Retinal pigment epithelial cell (primary cell): ENCODE data around the gene KRTAP10-11.
"Not testable (repeated sequence)": the region's sequence is repeated elsewhere in the genome, so short reads cannot be mapped to it uniquely, and the experiment has no call there.

Experiments used
- DNase-seq: peaks from one replicate; pipeline ENCODE4 v3.0.0-alpha.2; 2010; ENCODE audit warnings: low read depth
- H3K4me3 ChIP-seq: 2 replicates; pipeline ENCODE4 v1.5.1; 2011; ENCODE audit warnings: mild to moderate bottlenecking, low read length, control low read depth, moderate library complexity
- CTCF ChIP-seq: conservative IDR thresholded peaks from 2 replicates; pipeline ENCODE4 v1.5.1; 2011; ENCODE audit warnings: low read depth, low read length, control low read depth, inconsistent platforms

Gene KRTAP10-11

DNA sequence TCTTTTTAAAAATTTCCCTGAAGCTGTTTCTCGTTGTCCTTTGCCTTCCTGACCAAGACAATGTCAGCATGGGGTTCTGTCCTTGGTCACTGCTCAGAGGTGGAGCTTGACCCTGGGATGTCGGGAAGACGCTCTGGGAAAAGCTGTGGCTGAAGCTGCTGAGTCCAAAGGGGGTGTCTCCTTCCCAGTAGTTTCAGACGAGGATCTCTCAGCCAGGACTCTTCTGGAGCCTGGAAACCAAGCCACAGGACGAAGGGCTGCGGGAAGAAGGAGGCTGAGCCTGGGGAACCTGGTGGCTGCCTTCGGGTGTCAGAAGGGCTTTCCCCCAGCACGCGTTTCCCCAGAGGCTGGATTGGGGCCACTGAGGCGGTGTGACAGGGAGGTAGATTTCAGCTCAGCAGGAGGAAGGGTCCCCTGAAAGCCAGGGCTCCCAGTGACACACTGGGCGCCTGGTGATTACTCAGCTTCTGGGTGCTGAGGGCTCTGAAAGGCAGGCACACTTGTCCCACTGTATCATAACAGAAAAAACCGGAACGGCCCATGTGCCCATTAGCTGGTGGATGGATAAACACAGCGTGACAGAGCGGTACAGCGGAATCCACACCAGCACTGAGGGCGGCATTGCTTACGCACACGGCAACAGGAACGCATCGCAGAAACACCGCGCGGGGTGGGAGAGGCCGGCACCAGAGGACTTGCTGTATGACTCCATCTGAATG lies 40.8 kb downstream of the KRTAP10-11 start:
- TF ChIP-seq CTCF = no peak
- no peak overlapping the region for H3K4me3 ChIP-seq
- DNase-seq = no peak

DNA sequence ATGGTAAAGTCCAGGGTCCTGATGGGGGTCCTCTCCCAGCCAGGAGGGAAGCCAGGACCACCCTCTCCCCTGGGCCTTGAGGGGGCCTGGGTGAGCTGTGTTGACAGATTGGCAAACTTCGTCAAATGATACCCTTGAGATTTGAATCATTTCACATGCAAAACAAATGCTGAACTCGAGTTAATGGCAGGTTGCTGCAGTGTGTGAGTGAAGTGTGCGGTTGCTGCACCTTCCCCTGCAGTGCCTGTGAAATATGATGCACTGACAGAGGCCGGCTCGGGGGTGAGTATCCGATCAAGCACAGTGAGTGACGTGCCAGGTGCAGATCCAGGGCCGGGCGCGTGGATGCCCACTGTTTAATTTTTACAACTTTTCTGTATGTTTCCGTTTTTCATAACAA lies 41.5 kb downstream of the KRTAP10-11 start:
- H3K4me3 ChIP-seq = no peak overlapping the region
- TF ChIP-seq CTCF = no peak
- no peak for DNase-seq

GRCh38 chr21:44689740-44690139 lies 43.5 kb downstream of the KRTAP10-11 start:
- not testable (repeated sequence) for H3K4me3 ChIP-seq, DNase-seq

DNA sequence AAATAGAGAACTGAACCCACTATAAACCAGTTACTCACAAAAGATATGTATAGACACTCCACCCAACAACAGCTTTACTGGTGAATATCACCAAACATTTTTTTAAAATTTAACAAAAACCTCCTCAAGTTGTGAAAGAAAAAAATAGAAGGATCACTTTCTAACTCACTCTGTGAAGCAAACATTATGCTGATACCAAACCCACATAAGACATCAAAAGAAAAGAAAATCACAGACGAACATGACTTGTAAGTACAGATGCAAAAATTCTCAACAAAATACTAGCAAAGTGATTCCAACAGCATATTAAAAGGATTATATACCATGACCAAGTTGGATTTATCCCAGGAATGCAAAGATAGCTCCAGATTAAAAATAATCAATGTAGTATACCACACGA lies 45.5 kb downstream of the KRTAP10-11 start:
- no peak for DNase-seq
- TF ChIP-seq CTCF = no peak
- H3K4me3 ChIP-seq = no peak overlapping the region

GRCh38 chr21:44692798-44693512 lies 46.7 kb downstream of the KRTAP10-11 start:
- H3K4me3 ChIP-seq = no peak overlapping the region
- DNase-seq = no peak
- no peak for TF ChIP-seq CTCF

DNA sequence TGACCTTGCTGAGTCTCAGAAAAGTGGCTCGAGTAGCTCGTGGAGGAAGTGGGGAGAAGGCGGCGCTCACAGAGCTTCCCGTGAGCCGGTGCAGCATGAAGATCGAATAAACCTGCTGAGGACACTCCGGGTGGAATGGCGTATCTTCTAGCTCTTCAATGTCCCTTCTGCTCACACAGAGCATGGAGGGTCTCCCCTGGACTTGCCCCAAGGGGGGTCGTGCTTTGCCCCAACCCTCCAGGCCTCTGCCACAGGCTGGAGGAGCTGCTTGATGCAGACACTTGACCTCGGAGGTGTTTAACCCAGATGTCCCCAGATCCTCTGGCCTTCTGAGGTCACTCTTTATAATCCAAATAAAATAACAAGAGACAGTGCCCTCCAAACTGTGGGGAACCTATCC lies 48.6 kb downstream of the KRTAP10-11 start:
- no peak overlapping the region for H3K4me3 ChIP-seq
- TF ChIP-seq CTCF = no peak
- DNase-seq = no peak

- no peak for TF ChIP-seq CTCF
- H3K4me3 ChIP-seq = no peak overlapping the region
- DNase-seq = no peak
Measured at GRCh38 chr21:44695184-44695583, 49.0 kb downstream of the KRTAP10-11 start.
